Thyroid gland (tissue), 4 donors: Measurements from ENCODE around the gene CAPN5. TPM values are rescaled to one million over a fixed set of nuclear protein-coding genes. Genes with fewer than 3 reads are reported as not detected.

Source experiments
- DNase-seq, 2 donors: peaks; one replicate each; pipeline ENCODE4 v3.0.0-alpha.2; 2019
- H3K27ac ChIP-seq, 3 donors: fragments of 200-600 bp; sonication (generic); 1 replicate in 2 of 3; 2 replicates in 1 of 3; pipeline ENCODE4 v1.5.1; 2016 to 2019; ENCODE audit warnings: mild to moderate bottlenecking in 1 of 3, moderate library complexity in 1 of 3
- H3K27me3 ChIP-seq: fragments of 200-600 bp; sonication (generic); one replicate; pipeline ENCODE4 v1.5.1; 2019
- H3K36me3 ChIP-seq, 2 donors: fragments of 200-600 bp; sonication (generic); one replicate each; pipeline ENCODE4 v1.5.1; 2016 to 2019
- H3K4me1 ChIP-seq, 2 donors: fragments of 200-600 bp; sonication (generic); one replicate each; pipeline ENCODE4 v1.5.1; 2017 to 2019
- H3K4me3 ChIP-seq, 3 donors: fragments of 200-600 bp; sonication (generic); replicated peaks in 1 of 3; 1 replicate in 2 of 3; 2 replicates in 1 of 3; pipeline ENCODE4 v1.5.1; 2016; ENCODE audit warnings: mild to moderate bottlenecking in 1 of 3
- H3K9me3 ChIP-seq: fragments of 200-600 bp; sonication (generic); one replicate; pipeline ENCODE4 v1.5.1; 2017
- POLR2A ChIP-seq, 2 donors: fragments of 450-650 bp; IDR thresholded peaks; one replicate each; pipeline ENCODE4 v1.6.1; 2017; ENCODE audit warnings: antibody characterized with exemption in 2 of 2, mild to moderate bottlenecking in 2 of 2, moderate library complexity in 1 of 2
- WGBS, 2 donors: methylation state at CpG; one replicate each; pipeline ENCODE4 v1.1.5; 2017; 5-methylcytosine and 5-hydroxymethylcytosine counted together
- intact Hi-C: fragments of 100-400 bp; cut with DNase I; formaldehyde crosslinking; loops from one replicate; pipeline ENCODE4 v1.15.1; 2023
- total RNA-seq, 4 donors: library from RNA; depleted of rRNA; stranded (reverse); fragments of >200 nt; gene quantifications; one replicate each; pipeline ENCODE4 v1.2.3, GENCODE V29; 2016
- TF ChIP-seq, protein P1 (sequence below), 6 experiments: fragments of 200-600 bp in 3 of 6; fragments of 450-650 bp in 3 of 6; sonication (generic) in 3 of 6; IDR thresholded peaks; one replicate each; pipeline ENCODE4 v1.5.1; 2016 to 2019; ENCODE audit warnings: antibody characterized with exemption in 6 of 6, mild to moderate bottlenecking in 2 of 6, inconsistent platforms in 1 of 6, moderate library complexity in 1 of 6

CAPN5 gene
- total RNA-seq, 4 donors from 2014 or later: 3.0 to 5.6 (median 4.1) TPM

DNA sequence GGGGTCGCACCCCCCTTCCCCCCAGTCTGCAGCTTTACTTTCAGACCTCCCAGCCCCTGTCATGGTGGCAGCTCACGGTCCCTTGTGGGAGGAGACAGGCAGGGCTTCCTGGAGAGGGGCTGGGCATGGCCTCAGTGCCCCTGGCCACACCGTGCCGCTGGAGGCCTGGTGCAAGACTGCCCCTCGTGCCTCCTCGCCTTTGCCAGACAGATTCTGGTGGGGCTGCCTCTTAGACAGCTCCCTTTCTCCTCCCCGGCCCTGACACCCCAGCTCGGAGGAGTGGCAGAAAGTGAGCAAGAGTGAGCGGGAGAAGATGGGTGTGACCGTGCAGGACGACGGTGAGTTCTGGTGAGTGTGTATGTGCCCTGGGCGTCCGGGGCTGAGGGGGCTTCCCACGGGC, 49.2 kb downstream of the CAPN5 start:
- no peaks in the 10 kb centered on the region for H3K36me3 ChIP-seq
- no peak for DNase-seq
- TF ChIP-seq POLR2A (IDR thresholded peaks at IDR 0.05): no peak
- TF ChIP-seq, protein P1, sequence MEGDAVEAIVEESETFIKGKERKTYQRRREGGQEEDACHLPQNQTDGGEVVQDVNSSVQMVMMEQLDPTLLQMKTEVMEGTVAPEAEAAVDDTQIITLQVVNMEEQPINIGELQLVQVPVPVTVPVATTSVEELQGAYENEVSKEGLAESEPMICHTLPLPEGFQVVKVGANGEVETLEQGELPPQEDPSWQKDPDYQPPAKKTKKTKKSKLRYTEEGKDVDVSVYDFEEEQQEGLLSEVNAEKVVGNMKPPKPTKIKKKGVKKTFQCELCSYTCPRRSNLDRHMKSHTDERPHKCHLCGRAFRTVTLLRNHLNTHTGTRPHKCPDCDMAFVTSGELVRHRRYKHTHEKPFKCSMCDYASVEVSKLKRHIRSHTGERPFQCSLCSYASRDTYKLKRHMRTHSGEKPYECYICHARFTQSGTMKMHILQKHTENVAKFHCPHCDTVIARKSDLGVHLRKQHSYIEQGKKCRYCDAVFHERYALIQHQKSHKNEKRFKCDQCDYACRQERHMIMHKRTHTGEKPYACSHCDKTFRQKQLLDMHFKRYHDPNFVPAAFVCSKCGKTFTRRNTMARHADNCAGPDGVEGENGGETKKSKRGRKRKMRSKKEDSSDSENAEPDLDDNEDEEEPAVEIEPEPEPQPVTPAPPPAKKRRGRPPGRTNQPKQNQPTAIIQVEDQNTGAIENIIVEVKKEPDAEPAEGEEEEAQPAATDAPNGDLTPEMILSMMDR (IDR thresholded peaks at IDR 0.05): no peak
- H3K4me3 ChIP-seq: no peak overlapping the region
- H3K9me3 ChIP-seq: no peaks in the 10 kb centered on the region
- H3K27me3 ChIP-seq: no peaks in the 10 kb centered on the region
- H3K4me1 ChIP-seq: no peaks in the 10 kb centered on the region
- no peak overlapping the region for H3K27ac ChIP-seq
- WGBS, 2 donors: 86 to 92% methylated on average over 10 to 15 of the region's 15 CpGs
- intact Hi-C loops: no loop called here

DNA sequence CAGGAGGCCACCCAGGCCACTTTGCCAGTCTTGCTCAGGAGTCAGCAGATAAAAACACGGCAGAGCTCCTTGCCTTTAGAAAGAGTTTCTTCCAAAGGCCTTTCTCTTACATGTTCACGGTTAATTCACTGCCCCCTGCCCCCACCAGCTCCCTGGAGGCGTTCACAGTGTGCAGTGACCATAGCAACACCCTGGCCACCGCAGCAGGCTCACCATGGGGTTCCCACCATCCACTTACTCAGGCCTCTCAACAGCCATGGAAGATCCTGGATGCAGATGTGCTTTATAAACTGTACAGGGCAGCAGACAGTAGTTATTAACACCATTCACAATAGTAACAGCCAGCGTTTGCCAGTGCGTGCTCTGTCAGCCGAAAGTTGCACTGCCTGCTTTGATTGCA, 50.7 kb downstream of the CAPN5 start:
- no peak for DNase-seq
- Histone ChIP-seq H3K4me3 (no peak overlapping the region), H3K36me3 (no peaks in the 10 kb centered on the region), H3K27ac (no peak overlapping the region), H3K9me3 (no peaks in the 10 kb centered on the region), H3K27me3 (no peaks in the 10 kb centered on the region), H3K4me1 (no peaks in the 10 kb centered on the region)
- intact Hi-C loops: no loop called here
- WGBS, 2 donors: 68 to 74% methylated on average over 7 of the region's 7 CpGs
- no peak for TF ChIP-seq POLR2A (IDR thresholded peaks at IDR 0.05)
- TF ChIP-seq, protein P1 (IDR thresholded peaks at IDR 0.05): no peak

DNA sequence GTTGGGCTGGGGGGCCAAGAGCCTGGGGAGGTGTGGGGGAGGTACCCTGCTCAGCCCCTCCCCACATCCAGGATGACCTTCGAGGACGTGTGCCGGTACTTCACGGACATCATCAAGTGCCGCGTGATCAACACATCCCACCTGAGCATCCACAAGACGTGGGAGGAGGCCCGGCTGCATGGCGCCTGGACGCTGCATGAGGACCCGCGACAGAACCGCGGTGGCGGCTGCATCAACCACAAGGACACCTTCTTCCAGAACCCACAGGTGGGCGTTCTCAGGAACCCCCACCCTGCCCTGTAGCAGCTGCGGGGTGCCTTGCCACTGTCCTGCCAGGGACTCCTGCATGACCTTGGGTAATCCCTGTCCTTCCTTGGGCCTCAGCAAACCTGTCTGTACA, 51.3 kb downstream of the CAPN5 start:
- Histone ChIP-seq H3K27me3 (no peaks in the 10 kb centered on the region), H3K9me3 (no peaks in the 10 kb centered on the region), H3K4me3 (no peak overlapping the region), H3K27ac (no peak overlapping the region), H3K36me3 (no peaks in the 10 kb centered on the region), H3K4me1 (no peaks in the 10 kb centered on the region)
- no peak for TF ChIP-seq POLR2A (IDR thresholded peaks at IDR 0.05)
- TF ChIP-seq, protein P1 (IDR thresholded peaks at IDR 0.05): no peak
- intact Hi-C loops: no loop called here
- 95 to 98% methylated on average over 11 to 17 of the region's 17 CpGs for WGBS, 2 donors
- no peak for DNase-seq

DNA sequence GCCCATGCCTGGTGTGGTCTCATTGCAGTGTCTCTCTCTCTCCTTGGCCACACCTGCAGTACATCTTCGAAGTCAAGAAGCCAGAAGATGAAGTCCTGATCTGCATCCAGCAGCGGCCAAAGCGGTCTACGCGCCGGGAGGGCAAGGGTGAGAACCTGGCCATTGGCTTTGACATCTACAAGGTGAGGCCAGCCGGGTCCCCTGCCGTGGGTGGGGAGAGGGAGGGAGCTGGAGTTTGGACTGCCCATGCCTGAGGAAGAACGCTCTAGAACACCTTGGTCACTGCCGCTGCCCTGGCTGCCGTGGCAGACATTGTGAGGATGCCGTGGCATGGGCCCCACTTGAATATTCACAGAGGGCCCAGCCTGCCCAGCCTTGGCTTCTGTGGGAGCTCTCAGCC, 52.2 kb downstream of the CAPN5 start:
- H3K27me3 ChIP-seq: no peaks in the 10 kb centered on the region
- H3K9me3 ChIP-seq: no peaks in the 10 kb centered on the region
- DNase-seq: no peak
- H3K4me1 ChIP-seq: no peaks in the 10 kb centered on the region
- TF ChIP-seq, protein P1 (IDR thresholded peaks at IDR 0.05): no peak
- no peak for TF ChIP-seq POLR2A (IDR thresholded peaks at IDR 0.05)
- H3K27ac ChIP-seq: no peak overlapping the region
- no peak overlapping the region for H3K4me3 ChIP-seq
- 89 to 90% methylated on average over 12 of the region's 12 CpGs for whole genome bisulfite sequencing, 2 donors
- intact Hi-C loops: no loop called here
- no peaks in the 10 kb centered on the region for H3K36me3 ChIP-seq

DNA sequence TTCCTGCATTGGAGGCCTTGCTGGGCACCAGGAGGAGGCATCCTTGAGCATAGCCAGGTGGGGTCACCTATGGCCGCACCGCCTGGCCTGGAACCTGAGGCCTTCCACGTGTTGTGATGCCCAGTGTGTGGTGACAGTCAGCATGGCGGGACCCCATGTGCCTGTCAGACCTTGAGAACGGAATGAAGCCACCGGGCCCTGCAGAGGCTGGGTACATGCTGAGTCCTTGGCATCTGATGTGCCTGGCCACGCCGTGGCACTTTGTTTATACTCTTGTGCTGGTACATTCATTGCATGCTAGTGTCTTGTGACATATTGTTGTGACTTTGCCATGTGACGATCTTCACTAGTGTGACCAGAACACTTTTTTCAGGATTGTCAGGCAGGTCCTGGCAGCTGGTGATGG, 52.8 kb downstream of the CAPN5 start:
- H3K36me3 ChIP-seq: no peaks in the 10 kb centered on the region
- H3K4me1 ChIP-seq: no peaks in the 10 kb centered on the region
- DNase-seq: no peak
- no peak overlapping the region for H3K27ac ChIP-seq
- H3K4me3 ChIP-seq: no peak overlapping the region
- no peaks in the 10 kb centered on the region for H3K9me3 ChIP-seq
- 88 to 97% methylated on average over 1 to 3 of the region's 9 CpGs for WGBS, 2 donors
- TF ChIP-seq, protein P1 (IDR thresholded peaks at IDR 0.05): no peak
- TF ChIP-seq POLR2A (IDR thresholded peaks at IDR 0.05): no peak
- intact Hi-C loops: no loop called here
- H3K27me3 ChIP-seq: no peaks in the 10 kb centered on the region
